Large intestine (tissue), 3 donors: ENCODE data around the gene PSTPIP2. TPM values are rescaled to one million over a fixed set of nuclear protein-coding genes. Genes with fewer than 3 reads are reported as not detected.
"Not testable (repeated sequence)": the region's sequence is repeated elsewhere in the genome, so short reads cannot be mapped to it uniquely, and the experiment has no call there.

ENCODE experiments used
- DNase-seq, 2 donors: peaks; one replicate each; pipeline versions ENCODE4 v3.0.0 to v3.0.0-alpha.2; 2013
- H3K27ac ChIP-seq: one replicate; pipeline ENCODE4 v1.5.1; 2013; ENCODE audit warnings: low read length
- H3K27me3 ChIP-seq: 2 replicates; pipeline ENCODE4 v1.6.1; 2013; ENCODE audit warnings: low read length; ENCODE audit not compliant: control insufficient read depth, insufficient read depth
- H3K36me3 ChIP-seq: 2 replicates; pipeline ENCODE4 v1.6.1; 2013; ENCODE audit warnings: low read length; ENCODE audit not compliant: control insufficient read depth, insufficient read depth
- H3K4me1 ChIP-seq: one replicate; pipeline ENCODE4 v1.6.1; 2013; ENCODE audit warnings: low read length; ENCODE audit not compliant: control insufficient read depth, insufficient read depth
- H3K4me3 ChIP-seq: one replicate; pipeline ENCODE4 v1.5.1; 2013; ENCODE audit warnings: low read length
- H3K9me3 ChIP-seq: one replicate; pipeline ENCODE4 v1.6.1; 2013; ENCODE audit warnings: mild to moderate bottlenecking, low read depth, low read length, moderate library complexity; ENCODE audit not compliant: control insufficient read depth
- WGBS: methylation state at CpG from one replicate; pipeline ENCODE4 v1.1.5; 2013; ENCODE audit warnings: low lambda C conversion rate; ENCODE audit not compliant: insufficient coverage; 5-methylcytosine and 5-hydroxymethylcytosine counted together
- polyA plus RNA-seq: library from polyadenylated mRNA; unstranded; fragments of 120-200 nt; gene quantifications from one replicate; pipeline ENCODE4 v1.2.1, GENCODE V29; 2013

The PSTPIP2 gene
- polyA plus RNA-seq, 1 donor, result 11.5 TPM

- H3K9me3 ChIP-seq, H3K4me3 ChIP-seq, H3K4me1 ChIP-seq, H3K27ac ChIP-seq, DNase-seq, H3K27me3 ChIP-seq, H3K36me3 ChIP-seq: not testable (repeated sequence)
- WGBS, result 100% methylated on average over 3 of the region's 6 CpGs
Measured at GRCh38 chr18:45992527-45992926, 79.5 kb downstream of the PSTPIP2 start.

GRCh38 chr18:45991788-45992187, 80.3 kb downstream of the PSTPIP2 start:
- 100% methylated on average over 1 of the region's 3 CpGs for whole genome bisulfite sequencing
- no peaks in the 10 kb centered on the region for H3K9me3 ChIP-seq
- no peak overlapping the region for H3K4me3 ChIP-seq
- H3K36me3 ChIP-seq, result peaks cover 4% of the 10 kb centered on the region
- DNase-seq, result no peak
- no peak overlapping the region for H3K27ac ChIP-seq
- no peaks in the 10 kb centered on the region for H3K4me1 ChIP-seq
- no peaks in the 10 kb centered on the region for H3K27me3 ChIP-seq

- Histone ChIP-seq H3K9me3 (no peaks in the 10 kb centered on the region), H3K36me3 (no peaks in the 10 kb centered on the region), H3K27me3 (no peaks in the 10 kb centered on the region), H3K4me3 (no peak overlapping the region), H3K27ac (no peak overlapping the region), H3K4me1 (peaks cover 2% of the 10 kb centered on the region)
- DNase-seq, result no peak
- WGBS, result no CpG with 5 or more reads among the region's 4 CpGs
Measured at GRCh38 chr18:45984546-45985235, 87.4 kb downstream of the PSTPIP2 start.

GRCh38 chr18:45981821-45982220, 90.2 kb downstream of the PSTPIP2 start:
- no peaks in the 10 kb centered on the region for H3K27me3 ChIP-seq
- H3K4me1 ChIP-seq, result peaks cover 3% of the 10 kb centered on the region
- H3K36me3 ChIP-seq, result no peaks in the 10 kb centered on the region
- H3K9me3 ChIP-seq, result no peaks in the 10 kb centered on the region
- DNase-seq, result no peak
- H3K4me3 ChIP-seq, result no peak overlapping the region
- H3K27ac ChIP-seq, result no peak overlapping the region
- no CpG with 5 or more reads among the region's 2 CpGs for WGBS

GRCh38 chr18:45980229-45980628, 91.8 kb downstream of the PSTPIP2 start:
- no CpG with 5 or more reads among the region's 2 CpGs for WGBS

GRCh38 chr18:45978084-45978483, 94.0 kb downstream of the PSTPIP2 start:
- no CpG with 5 or more reads among the region's 1 CpG for WGBS
- Histone ChIP-seq H3K4me3 (no peak overlapping the region), H3K36me3 (no peaks in the 10 kb centered on the region), H3K9me3 (no peaks in the 10 kb centered on the region), H3K4me1 (peaks cover 3% of the 10 kb centered on the region), H3K27ac (no peak overlapping the region), H3K27me3 (no peaks in the 10 kb centered on the region)
- DNase-seq, result no peak

More at GRCh38 chr18:45980229-45980628, 91.8 kb downstream of the PSTPIP2 start:
- H3K27me3 ChIP-seq, result no peaks in the 10 kb centered on the region
- peak; percentile 23 to 64 for DNase-seq
- H3K4me3 ChIP-seq, result no peak overlapping the region
- H3K27ac ChIP-seq, result no peak overlapping the region
- peaks cover 3% of the 10 kb centered on the region for H3K4me1 ChIP-seq
- H3K36me3 ChIP-seq, result no peaks in the 10 kb centered on the region
- H3K9me3 ChIP-seq, result no peaks in the 10 kb centered on the region

- no peak overlapping the region for H3K4me3 ChIP-seq
- H3K27me3 ChIP-seq, result no peaks in the 10 kb centered on the region
- no peaks in the 10 kb centered on the region for H3K36me3 ChIP-seq
- H3K27ac ChIP-seq, result no peak overlapping the region
- H3K4me1 ChIP-seq, result peaks cover 3% of the 10 kb centered on the region
- DNase-seq, result no peak
- 80% methylated on average over 1 of the region's 5 CpGs for WGBS
- no peaks in the 10 kb centered on the region for H3K9me3 ChIP-seq
Measured at GRCh38 chr18:45976974-45977373, 95.1 kb downstream of the PSTPIP2 start.

- Histone ChIP-seq H3K4me3 (no peak overlapping the region), H3K4me1 (peaks cover 3% of the 10 kb centered on the region), H3K27ac (no peak overlapping the region), H3K27me3 (no peaks in the 10 kb centered on the region), H3K9me3 (no peaks in the 10 kb centered on the region), H3K36me3 (no peaks in the 10 kb centered on the region)
- no peak for DNase-seq
- no CpG with 5 or more reads among the region's 1 CpG for WGBS
Measured at GRCh38 chr18:45976566-45976965, 95.5 kb downstream of the PSTPIP2 start.

GRCh38 chr18:45974088-45974536, 97.9 kb downstream of the PSTPIP2 start:
- H3K4me1 ChIP-seq, result no peaks in the 10 kb centered on the region
- H3K36me3 ChIP-seq, result no peaks in the 10 kb centered on the region
- peak; percentile 39 to 54 for DNase-seq
- no peaks in the 10 kb centered on the region for H3K9me3 ChIP-seq
- H3K4me3 ChIP-seq, result no peak overlapping the region
- H3K27me3 ChIP-seq, result no peaks in the 10 kb centered on the region
- no peak overlapping the region for H3K27ac ChIP-seq
- WGBS, result 70% methylated on average over 2 of the region's 5 CpGs

- H3K4me1 ChIP-seq, result no peaks in the 10 kb centered on the region
- no peaks in the 10 kb centered on the region for H3K9me3 ChIP-seq
- 0% methylated on average over 1 of the region's 50 CpGs for WGBS
- DNase-seq, result peak; percentile 96 to 98
- peak within 1 kb of the TSS; percentile 65 for H3K27ac ChIP-seq
- peak within 1 kb of the TSS; percentile 70 for H3K4me3 ChIP-seq
- no peaks in the 10 kb centered on the region for H3K27me3 ChIP-seq
- no peaks in the 10 kb centered on the region for H3K36me3 ChIP-seq
Measured at GRCh38 chr18:45967007-45967706, 104.9 kb downstream of the PSTPIP2 start, which contains the start of gene EPG5. TSS of gene EPG5 (minus strand) at chr18:45967329. CDS start at chr18:45967239, 90 bp downstream.
